OCI-LY3 (cell line): Measurements from ENCODE around the gene IWS1.

Source experiments
- H2AFZ ChIP-seq: fragments of 200-600, 300-600 bp; shearing (Covaris generic); 2 replicates; pipeline ENCODE4 v1.6.0; 2014; ENCODE audit warnings: antibody characterized with exemption, low read depth, low read length
- H3K27ac ChIP-seq: fragments of 200-600, 300-600 bp; sonication (generic); 2 replicates; pipeline ENCODE4 v1.5.1; 2014; ENCODE audit warnings: mild to moderate bottlenecking, low read length, moderate library complexity, mixed read lengths
- H3K27me3 ChIP-seq: fragments of 200-600, 300-600 bp; sonication (generic); 2 replicates; pipeline ENCODE4 v1.6.1; 2014; ENCODE audit warnings: low read depth, low read length, mixed read lengths
- H3K36me3 ChIP-seq: fragments of 200-600, 300-600 bp; sonication (generic); replicated peaks from 2 replicates; pipeline ENCODE3; 2014; ENCODE audit warnings: low read depth, low read length, mixed read lengths
- H3K4me1 ChIP-seq: fragments of 300-600, 200-600 bp; sonication (generic); 2 replicates; pipeline ENCODE4 v1.6.1; 2014; ENCODE audit warnings: low read length, mixed read lengths
- H3K4me2 ChIP-seq: fragments of 200-600, 300-600 bp; sonication (generic); 2 replicates; pipeline ENCODE4 v1.6.1; 2014; ENCODE audit warnings: low read length, mixed read lengths
- H3K4me3 ChIP-seq: fragments of 300-600, 200-600 bp; sonication (generic); 2 replicates; pipeline ENCODE4 v1.5.1; 2014; ENCODE audit warnings: antibody characterized with exemption, mild to moderate bottlenecking, low read length, moderate library complexity
- H3K79me2 ChIP-seq: fragments of 300-600, 200-600 bp; shearing (Covaris generic); 2 replicates; pipeline ENCODE4 v1.6.1; 2014; ENCODE audit warnings: mild to moderate bottlenecking, low read length, mixed read lengths
- H3K9ac ChIP-seq: fragments of 300-600, 200-600 bp; shearing (Covaris generic); 2 replicates; pipeline ENCODE4 v1.6.0; 2014; ENCODE audit warnings: mild to moderate bottlenecking, low read length, moderate library complexity
- H3K9me3 ChIP-seq: fragments of 200-600, 300-600 bp; shearing (Covaris generic); 2 replicates; pipeline ENCODE4 v1.6.1; 2014; ENCODE audit warnings: low read length, mixed read lengths; ENCODE audit not compliant: insufficient read depth
- H4K20me1 ChIP-seq: fragments of 200-600, 300-600 bp; sonication (generic); 2 replicates; pipeline ENCODE4 v1.6.1; 2016; ENCODE audit warnings: low read length, mixed read lengths; ENCODE audit not compliant: insufficient read depth
- EZH2phosphoT487 ChIP-seq: fragments of 200-600 bp; shearing (Covaris generic); IDR thresholded peaks from 2 replicates; pipeline ENCODE4 v1.6.1; 2018; ENCODE audit warnings: antibody characterized with exemption, mixed run types, low read depth
- TF ChIP-seq, protein P1 (sequence below): fragments of 200-600, 300-600 bp; sonication (generic); IDR thresholded peaks from 2 replicates; pipeline ENCODE4 v1.5.1; 2014; ENCODE audit warnings: antibody characterized with exemption, low read length, low read depth

The IWS1 gene

DNA sequence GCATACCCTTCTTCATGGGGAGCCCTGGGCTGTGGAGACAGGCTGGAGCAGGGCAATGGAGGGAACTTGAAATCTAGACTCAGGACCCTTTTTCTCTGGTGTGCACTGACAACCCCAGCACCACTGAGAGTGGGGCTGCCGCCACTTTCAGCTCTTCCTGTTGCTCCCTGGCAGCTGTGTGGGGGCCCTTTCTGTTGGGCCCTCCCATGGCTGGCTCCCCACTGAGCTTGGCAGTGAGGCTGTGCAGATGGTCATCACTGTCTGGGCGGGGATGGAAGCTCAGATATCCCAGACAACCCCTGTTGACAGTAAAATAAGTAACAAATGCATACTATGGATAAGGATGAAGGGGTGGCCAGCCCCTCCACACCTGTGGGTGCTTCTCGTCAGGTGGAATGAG, 15.9 kb upstream of the IWS1 start:
- Histone ChIP-seq H3K9ac (no peak overlapping the region), H3K36me3 (no peaks in the 10 kb centered on the region), H3K27me3 (peaks cover 11% of the 10 kb centered on the region; the same call in 1 of the 2 replicates), H3K27ac (no peak overlapping the region), H3K4me1 (no peaks in the 10 kb centered on the region), H2AFZ (no peak overlapping the region), H4K20me1 (no peaks in the 10 kb centered on the region), H3K9me3 (no peaks in the 10 kb centered on the region), H3K4me3 (no peak overlapping the region), H3K79me2 (no peaks in the 10 kb centered on the region), H3K4me2 (no peak overlapping the region)
- no peak for TF ChIP-seq EZH2phosphoT487
- TF ChIP-seq, protein P1, sequence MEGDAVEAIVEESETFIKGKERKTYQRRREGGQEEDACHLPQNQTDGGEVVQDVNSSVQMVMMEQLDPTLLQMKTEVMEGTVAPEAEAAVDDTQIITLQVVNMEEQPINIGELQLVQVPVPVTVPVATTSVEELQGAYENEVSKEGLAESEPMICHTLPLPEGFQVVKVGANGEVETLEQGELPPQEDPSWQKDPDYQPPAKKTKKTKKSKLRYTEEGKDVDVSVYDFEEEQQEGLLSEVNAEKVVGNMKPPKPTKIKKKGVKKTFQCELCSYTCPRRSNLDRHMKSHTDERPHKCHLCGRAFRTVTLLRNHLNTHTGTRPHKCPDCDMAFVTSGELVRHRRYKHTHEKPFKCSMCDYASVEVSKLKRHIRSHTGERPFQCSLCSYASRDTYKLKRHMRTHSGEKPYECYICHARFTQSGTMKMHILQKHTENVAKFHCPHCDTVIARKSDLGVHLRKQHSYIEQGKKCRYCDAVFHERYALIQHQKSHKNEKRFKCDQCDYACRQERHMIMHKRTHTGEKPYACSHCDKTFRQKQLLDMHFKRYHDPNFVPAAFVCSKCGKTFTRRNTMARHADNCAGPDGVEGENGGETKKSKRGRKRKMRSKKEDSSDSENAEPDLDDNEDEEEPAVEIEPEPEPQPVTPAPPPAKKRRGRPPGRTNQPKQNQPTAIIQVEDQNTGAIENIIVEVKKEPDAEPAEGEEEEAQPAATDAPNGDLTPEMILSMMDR: no peak

DNA sequence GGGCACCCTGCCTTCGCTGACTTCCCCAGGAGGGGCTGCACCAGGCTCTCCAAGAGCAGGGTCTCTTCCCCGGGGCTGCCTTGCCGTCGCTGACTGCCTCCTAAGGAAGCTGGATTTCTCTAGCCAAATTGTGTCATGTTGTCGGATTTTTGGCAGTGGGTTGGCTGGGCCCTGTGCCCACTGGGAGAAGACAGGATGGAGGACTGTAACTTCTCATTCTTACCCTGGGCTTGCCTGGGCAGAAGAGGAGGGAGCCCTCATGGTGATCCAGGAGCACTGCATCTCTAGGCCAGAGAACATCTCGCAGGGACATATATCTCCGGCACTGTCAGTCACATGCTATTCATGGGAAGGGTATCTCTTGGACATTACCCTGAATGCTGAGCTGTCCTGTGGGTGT, 15.5 kb upstream of the IWS1 start:
- Histone ChIP-seq H3K27me3 (peaks cover 6% of the 10 kb centered on the region; the same call in 1 of the 2 replicates), H4K20me1 (no peaks in the 10 kb centered on the region), H3K27ac (no peak overlapping the region), H3K36me3 (no peaks in the 10 kb centered on the region), H3K4me3 (no peak overlapping the region), H2AFZ (no peak overlapping the region), H3K9me3 (no peaks in the 10 kb centered on the region), H3K4me1 (no peaks in the 10 kb centered on the region), H3K9ac (no peak overlapping the region), H3K4me2 (no peak overlapping the region), H3K79me2 (no peaks in the 10 kb centered on the region)
- TF ChIP-seq, protein P1: no peak
- TF ChIP-seq EZH2phosphoT487: no peak

- TF ChIP-seq, protein P1: no peak
- no peak for TF ChIP-seq EZH2phosphoT487
- H3K4me3 ChIP-seq: no peak overlapping the region
- H3K79me2 ChIP-seq: no peaks in the 10 kb centered on the region
- H3K9ac ChIP-seq: no peak overlapping the region
- H3K9me3 ChIP-seq: no peaks in the 10 kb centered on the region
- no peak overlapping the region for H2AFZ ChIP-seq
- no peak overlapping the region for H3K4me2 ChIP-seq
- H3K27me3 ChIP-seq: peaks cover 7% of the 10 kb centered on the region
- no peak overlapping the region for H3K27ac ChIP-seq
- H3K4me1 ChIP-seq: no peaks in the 10 kb centered on the region
- H3K36me3 ChIP-seq: no peaks in the 10 kb centered on the region
- H4K20me1 ChIP-seq: no peaks in the 10 kb centered on the region
These were observed 11.4 kb upstream of the IWS1 start for GRCh38 chr2:127537644-127538043.

DNA sequence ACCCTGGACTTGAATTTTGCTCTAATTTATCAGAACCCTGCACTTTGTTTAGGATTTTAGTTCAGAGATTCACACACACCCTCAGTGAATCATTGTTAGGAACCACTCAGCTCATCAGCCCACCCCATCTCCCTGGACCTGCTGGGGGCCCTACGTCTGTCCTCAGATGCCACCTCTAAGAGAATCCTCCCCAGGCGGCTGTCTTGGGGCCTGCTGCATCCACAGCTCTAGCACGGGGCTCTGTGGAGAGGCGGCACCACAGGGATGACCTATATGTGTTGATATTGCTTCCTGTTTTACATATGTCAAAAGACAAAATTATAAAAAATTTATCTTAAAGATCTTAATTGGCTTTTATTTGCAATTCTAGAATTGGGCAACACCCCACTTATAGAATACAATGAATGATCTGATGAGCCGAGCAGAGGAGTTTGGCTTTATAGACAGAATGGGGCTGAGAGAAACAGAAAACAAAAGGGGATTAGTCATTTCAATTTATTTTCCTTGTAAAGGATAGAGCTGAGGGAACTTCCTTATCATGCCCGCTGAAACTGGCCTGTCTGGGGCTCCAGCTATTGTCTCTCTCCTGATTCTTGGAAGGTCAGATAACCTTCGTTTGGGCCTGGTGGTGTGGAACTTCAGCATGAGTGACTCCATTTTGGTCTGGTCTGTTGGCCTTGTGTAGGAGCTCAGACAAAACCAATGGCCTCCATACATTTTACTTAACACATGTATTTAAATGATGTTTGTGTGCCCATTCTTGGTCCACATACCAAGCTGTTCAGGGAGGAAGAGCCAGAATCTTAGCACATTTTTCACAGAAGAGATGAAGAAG, 10.6 kb upstream of the IWS1 start:
- no peak for TF ChIP-seq EZH2phosphoT487
- TF ChIP-seq, protein P1: no peak
- no peaks in the 10 kb centered on the region for H3K4me1 ChIP-seq

More for the DNA sequence above, 10.6 kb upstream of the IWS1 start:
- H3K27me3 ChIP-seq: peaks cover 4% of the 10 kb centered on the region
- H3K9me3 ChIP-seq: no peaks in the 10 kb centered on the region
- no peak overlapping the region for H3K4me2 ChIP-seq
- H2AFZ ChIP-seq: no peak overlapping the region
- H3K27ac ChIP-seq: no peak overlapping the region
- no peak overlapping the region for H3K9ac ChIP-seq
- no peaks in the 10 kb centered on the region for H4K20me1 ChIP-seq
- H3K4me3 ChIP-seq: no peak overlapping the region
- no peaks in the 10 kb centered on the region for H3K36me3 ChIP-seq
- H3K79me2 ChIP-seq: no peaks in the 10 kb centered on the region
